Measurements from ENCODE around the gene ZNF613.
"Not testable (repeated sequence)": the region's sequence is repeated elsewhere in the genome, so short reads cannot be mapped to it uniquely, and the experiment has no call there.

Gene ZNF613

GRCh38 chr19:51944798-51945552 is 17.7 kb downstream of the ZNF613 start:
- DNase-seq (ENCODE audit: low read depth) = no peak

DNA sequence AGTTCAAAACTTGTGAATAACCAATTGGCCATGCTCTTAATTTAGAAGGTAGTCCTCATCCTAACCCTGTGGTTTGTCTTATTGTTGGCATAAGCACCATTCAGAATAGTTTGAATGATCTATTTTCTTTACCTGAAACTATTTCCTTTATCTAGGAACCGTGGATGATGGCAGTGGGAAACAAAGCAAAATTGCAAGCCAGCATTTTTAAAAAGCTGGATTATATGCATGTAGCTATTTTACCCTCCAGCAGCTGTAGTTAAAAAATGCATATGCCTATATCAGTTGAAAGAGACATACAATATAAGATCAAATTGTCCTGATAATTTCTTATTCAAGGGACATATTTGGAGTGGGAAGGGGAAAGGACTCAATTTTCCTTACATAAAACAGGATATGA is 19.3 kb downstream of the ZNF613 start:
- DNase-seq (ENCODE audit: low read depth) = no peak

DNA sequence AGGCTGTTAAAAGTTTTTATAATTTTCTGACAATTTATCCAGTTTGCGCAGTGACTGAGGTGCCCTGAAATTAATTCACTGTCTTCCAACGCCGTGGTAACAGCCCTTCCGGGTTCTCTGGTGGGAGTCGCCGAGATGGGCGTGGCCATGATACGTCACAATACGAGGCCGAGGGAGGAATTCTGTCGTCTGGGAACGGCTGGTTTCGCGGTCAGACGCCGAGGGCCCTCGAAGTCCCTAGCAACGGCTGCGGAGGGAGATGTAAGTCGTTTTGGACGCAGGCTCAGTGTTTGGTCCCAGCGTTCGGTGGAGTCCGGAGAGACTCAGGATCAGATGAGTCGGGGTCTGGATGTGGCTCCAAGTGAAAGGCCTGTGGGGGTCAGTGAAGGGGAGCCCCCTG is 21.7 kb downstream of the ZNF613 start:
- no peak for DNase-seq (ENCODE audit: low read depth)

DNA sequence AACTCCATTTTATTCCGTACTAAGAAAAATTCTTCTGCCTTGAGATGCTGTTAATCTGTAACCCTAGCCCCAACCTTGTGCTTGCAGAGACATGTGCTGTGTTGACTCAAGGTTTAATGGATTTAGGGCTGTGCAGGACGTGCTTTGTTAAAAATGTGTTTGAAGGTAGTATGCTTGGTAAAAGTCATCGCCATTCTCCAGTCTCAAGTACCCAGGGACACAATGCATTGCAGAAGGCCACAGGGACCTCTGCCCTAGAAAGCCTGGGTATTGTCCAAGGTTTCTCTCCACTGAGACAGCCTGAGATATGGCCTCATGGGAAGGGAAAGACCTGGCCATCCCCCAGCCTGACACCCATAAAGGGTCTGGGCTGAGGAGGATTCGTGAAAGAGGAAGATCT is 30.6 kb downstream of the ZNF613 start:
- not testable (repeated sequence) for DNase-seq (ENCODE audit: low read depth)

- no peak for DNase-seq (ENCODE audit: low read depth)
These were observed 32.5 kb downstream of the ZNF613 start for GRCh38 chr19:51959791-51960190.

DNA sequence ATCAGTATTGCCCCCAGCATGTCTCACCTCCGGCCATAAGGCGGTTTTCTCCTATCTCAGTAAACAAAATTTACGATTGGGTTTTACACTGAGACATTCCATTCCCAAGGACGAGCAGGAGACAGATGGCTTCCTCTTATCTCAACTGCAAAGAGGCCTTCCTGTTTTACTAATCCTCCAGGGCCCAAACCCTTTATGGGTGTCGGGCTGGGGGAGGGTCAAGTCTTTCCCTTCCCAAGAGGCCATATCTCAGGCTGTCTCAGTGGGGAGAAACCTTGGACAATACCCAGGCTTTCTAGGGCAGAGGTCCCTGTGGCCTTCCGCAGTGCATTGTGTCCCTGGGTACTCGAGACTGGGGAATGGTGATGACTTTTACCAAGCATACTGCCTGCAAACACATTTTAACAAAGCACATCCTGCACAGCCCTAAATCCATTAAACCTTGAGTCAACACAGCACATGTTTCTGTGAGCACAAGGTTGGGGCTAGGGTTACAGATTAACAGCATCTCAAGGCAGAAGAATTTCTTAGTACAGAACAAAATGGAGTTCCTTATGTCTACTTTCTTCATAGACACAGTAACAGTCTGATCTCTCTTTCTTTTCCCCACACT is 33.5 kb downstream of the ZNF613 start:
- DNase-seq (ENCODE audit: low read depth) = not testable (repeated sequence)

GRCh38 chr19:51965583-51965982 is 38.3 kb downstream of the ZNF613 start:
- no peak for DNase-seq (ENCODE audit: low read depth)

- no peak for DNase-seq (ENCODE audit: low read depth)
These were observed 43.4 kb downstream of the ZNF613 start for GRCh38 chr19:51970718-51971117.

DNA sequence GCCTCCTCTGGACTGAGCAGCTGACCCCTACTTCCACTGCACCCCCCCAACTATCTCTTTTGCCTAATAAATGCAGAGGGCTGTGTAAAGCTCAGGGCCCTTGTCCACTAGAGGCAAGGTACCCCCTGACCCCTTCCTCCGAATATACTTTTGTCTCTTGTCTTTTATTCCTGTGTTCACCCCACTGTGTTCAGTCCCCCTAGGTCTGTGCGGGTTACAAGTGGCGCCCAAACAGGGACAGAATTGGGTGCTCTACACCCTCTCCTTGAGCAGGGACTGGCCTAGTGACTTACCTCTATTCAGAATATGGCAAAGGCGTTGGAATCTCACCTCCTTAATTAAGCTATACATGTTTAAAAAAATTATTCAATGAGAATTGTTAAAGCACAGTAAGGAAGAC is 44.4 kb downstream of the ZNF613 start:
- DNase-seq (ENCODE audit: low read depth) = no peak

GRCh38 chr19:51975787-51976186 is 48.5 kb downstream of the ZNF613 start:
- DNase-seq (ENCODE audit: low read depth) = not testable (repeated sequence)

DNA sequence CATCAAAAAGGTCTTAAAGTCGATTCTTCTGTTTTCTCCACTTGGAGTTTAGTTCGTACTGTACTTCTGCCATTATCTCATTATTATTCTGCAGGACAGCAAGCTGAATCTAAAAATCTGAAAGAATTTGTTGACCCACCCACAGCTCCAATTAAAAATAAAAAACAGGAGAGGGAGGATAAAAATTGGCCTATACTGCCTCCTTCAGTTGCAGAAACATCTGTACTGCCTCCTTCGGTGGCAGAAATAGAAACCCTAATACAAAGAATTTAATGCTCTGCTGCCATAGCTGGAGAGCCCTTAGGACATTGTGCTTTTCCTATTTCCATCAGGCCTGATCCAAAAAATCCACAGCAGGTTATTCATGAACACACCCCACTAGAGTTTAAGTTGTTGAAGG is 49.6 kb downstream of the ZNF613 start:
- no peak for DNase-seq (ENCODE audit: low read depth)

DNA sequence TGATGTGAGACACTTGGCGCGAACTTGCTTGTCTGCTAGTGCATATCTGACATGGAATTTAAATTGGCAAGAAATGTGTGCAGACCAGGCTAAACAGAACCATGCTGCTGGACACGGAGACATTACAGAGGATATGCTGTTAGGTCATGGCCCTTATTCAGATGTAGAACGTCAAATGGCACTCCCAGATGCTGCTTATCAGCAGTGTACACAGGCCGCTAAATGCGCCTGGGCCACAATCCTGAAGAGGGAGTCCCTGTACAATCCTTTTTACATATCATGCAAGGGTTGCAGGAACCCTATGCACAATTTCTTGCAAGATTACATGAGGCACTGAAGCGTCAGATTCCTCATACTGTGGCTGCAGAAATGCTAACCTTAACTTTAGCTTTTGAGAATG is 50.1 kb downstream of the ZNF613 start:
- DNase-seq (ENCODE audit: low read depth) = no peak

DNA sequence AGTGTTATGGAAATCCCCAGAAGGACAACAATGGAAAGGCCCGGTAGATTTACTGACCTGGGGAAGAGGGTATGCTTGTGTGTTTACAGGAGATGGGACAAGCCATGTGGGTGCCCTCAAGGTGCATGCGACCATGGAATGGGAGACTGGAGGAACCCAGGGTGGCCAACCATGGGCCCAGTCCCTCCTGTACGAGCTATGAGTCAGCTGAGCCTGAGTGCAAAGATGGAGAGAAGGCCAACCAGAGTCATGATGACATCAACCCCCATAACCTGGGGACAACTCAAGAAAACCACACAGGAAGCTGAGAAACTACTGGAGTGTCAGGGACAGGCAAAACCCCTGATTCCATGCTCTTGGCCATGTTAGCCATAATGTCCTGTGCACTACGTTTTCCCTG is 51.6 kb downstream of the ZNF613 start:
- no peak for DNase-seq (ENCODE audit: low read depth)

DNA sequence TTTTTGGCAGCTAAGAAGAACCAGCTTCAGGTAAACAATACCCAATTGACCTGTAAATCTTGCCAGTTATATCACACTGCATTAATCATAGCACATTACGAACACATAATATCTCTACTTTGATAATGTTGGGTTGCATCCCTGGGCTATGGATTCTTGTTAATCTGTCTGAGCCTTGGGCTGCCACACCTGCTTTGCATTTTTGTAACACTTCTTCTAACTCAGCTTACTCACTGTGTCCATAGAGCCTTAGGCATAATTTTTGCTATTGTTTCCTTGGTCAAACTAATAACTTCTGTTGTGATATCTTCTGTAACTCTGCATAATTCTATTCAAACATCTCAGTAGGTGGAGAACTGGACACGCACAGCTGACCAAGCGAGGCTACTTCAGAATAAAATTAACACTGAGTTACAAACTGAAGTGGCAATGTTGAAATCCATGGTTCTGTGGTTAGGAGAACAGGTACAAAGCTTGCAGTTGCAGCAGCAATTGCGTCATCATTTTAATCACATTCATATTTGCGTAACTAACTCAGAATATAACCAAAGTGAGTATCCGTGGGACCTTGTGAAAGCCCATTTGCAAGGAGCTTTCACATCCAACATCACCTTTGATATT is 53.0 kb downstream of the ZNF613 start:
- DNase-seq (ENCODE audit: low read depth) = no peak

GRCh38 chr19:51980926-51981325 is 53.7 kb downstream of the ZNF613 start:
- DNase-seq (ENCODE audit: low read depth) = not testable (repeated sequence)

DNA sequence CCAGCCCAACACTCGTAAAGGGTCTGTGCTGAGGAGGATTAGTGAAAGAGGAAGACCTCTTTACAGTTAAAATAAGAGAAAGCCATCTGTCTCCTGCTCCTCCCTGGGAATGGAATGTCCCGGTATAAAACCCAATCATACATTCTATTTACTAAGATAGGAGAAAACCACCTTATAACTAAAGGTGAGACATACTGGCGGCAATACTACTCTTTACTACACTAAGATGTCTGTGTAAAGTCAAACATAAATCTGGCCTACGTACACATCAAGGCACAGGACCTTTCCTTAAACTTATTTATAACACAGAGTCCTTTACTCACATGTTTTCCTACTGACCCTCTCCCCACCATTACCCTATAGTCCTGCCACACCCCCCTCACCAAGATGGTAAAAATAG is 56.1 kb downstream of the ZNF613 start:
- DNase-seq (ENCODE audit: low read depth) = no peak

- peak; percentile 86 for DNase-seq (ENCODE audit: low read depth)
These were observed 59.3 kb downstream of the ZNF613 start, which contains the start of gene ZNF350 for GRCh38 chr19:51986309-51987291. TSS of gene ZNF350 (minus strand) at chr19:51986840. CDS start at chr19:51974360, 12,480 bp downstream.

- DNase-seq (ENCODE audit: low read depth) = no peak
These were observed 66.2 kb downstream of the ZNF613 start for GRCh38 chr19:51993422-51993821.

GRCh38 chr19:51994048-51994644 is 66.9 kb downstream of the ZNF613 start:
- no peak for DNase-seq (ENCODE audit: low read depth)
